ENCODE measurements around the gene TNS1.

Gene TNS1

GRCh38 chr2:217900010-217900779 is 102.6 kb downstream of the TNS1 start:
- no peak for DNase-seq (ENCODE audit: low read depth in 4 of 4, low spot score in 1 of 4)

- no peak for DNase-seq (ENCODE audit: low read depth in 4 of 4, low spot score in 1 of 4)
These were observed 103.4 kb downstream of the TNS1 start for GRCh38 chr2:217899231-217900009.

- DNase-seq (ENCODE audit: low read depth in 4 of 4, low spot score in 1 of 4), result no peak
These were observed 104.7 kb downstream of the TNS1 start for GRCh38 chr2:217897816-217898806.

GRCh38 chr2:217897091-217897715 is 105.6 kb downstream of the TNS1 start:
- DNase-seq (ENCODE audit: low read depth in 4 of 4, low spot score in 1 of 4), result no peak

GRCh38 chr2:217895070-217895635 is 107.6 kb downstream of the TNS1 start:
- DNase-seq (ENCODE audit: low read depth in 4 of 4, low spot score in 1 of 4), result no peak

GRCh38 chr2:217893440-217893839 is 109.4 kb downstream of the TNS1 start:
- no peak for DNase-seq (ENCODE audit: low read depth in 4 of 4, low spot score in 1 of 4)

GRCh38 chr2:217892560-217892959 is 110.2 kb downstream of the TNS1 start:
- DNase-seq (ENCODE audit: low read depth in 4 of 4, low spot score in 1 of 4), result no peak

- DNase-seq (ENCODE audit: low read depth in 4 of 4, low spot score in 1 of 4), result no peak
These were observed 112.3 kb downstream of the TNS1 start for GRCh38 chr2:217890445-217890844.

- DNase-seq (ENCODE audit: low read depth in 4 of 4, low spot score in 1 of 4), result no peak
These were observed 113.1 kb downstream of the TNS1 start for GRCh38 chr2:217889656-217890055.

- no peak for DNase-seq (ENCODE audit: low read depth in 4 of 4, low spot score in 1 of 4)
These were observed 114.7 kb downstream of the TNS1 start for GRCh38 chr2:217887841-217888701.

GRCh38 chr2:217886720-217887309 is 116.0 kb downstream of the TNS1 start:
- DNase-seq (ENCODE audit: low read depth in 4 of 4, low spot score in 1 of 4), result peak; percentile 34 to 50 (median 40)

GRCh38 chr2:217886091-217886490 is 116.7 kb downstream of the TNS1 start:
- DNase-seq (ENCODE audit: low read depth in 4 of 4, low spot score in 1 of 4), result no peak

- no peak for DNase-seq (ENCODE audit: low read depth in 4 of 4, low spot score in 1 of 4)
These were observed 117.8 kb downstream of the TNS1 start for GRCh38 chr2:217884985-217885384.

- no peak for DNase-seq (ENCODE audit: low read depth in 4 of 4, low spot score in 1 of 4)
These were observed 121.9 kb downstream of the TNS1 start for GRCh38 chr2:217880891-217881290.

- DNase-seq (ENCODE audit: low read depth in 4 of 4, low spot score in 1 of 4), result no peak
These were observed 122.4 kb downstream of the TNS1 start for GRCh38 chr2:217880287-217880889.

- no peak for DNase-seq (ENCODE audit: low read depth in 4 of 4, low spot score in 1 of 4)
These were observed 123.7 kb downstream of the TNS1 start for GRCh38 chr2:217878915-217879590.

- DNase-seq (ENCODE audit: low read depth in 4 of 4, low spot score in 1 of 4), result no peak
These were observed 124.9 kb downstream of the TNS1 start for GRCh38 chr2:217877866-217878265.

GRCh38 chr2:217876253-217876570 is 126.6 kb downstream of the TNS1 start:
- no peak for DNase-seq (ENCODE audit: low read depth in 4 of 4, low spot score in 1 of 4)
